Activated CD8-positive, alpha-beta memory T cell treated with anti-CD3 and anti-CD28 coated beads, Interleukin-2, amount 50 U/mL, for 1 hour (primary cell): ENCODE data around the gene SINHCAF.

Source experiments
- DNase-seq: peaks from one replicate; pipeline ENCODE4 v3.0.0-alpha.2; 2020; ENCODE audit errors: extremely low read depth

SINHCAF gene

GRCh38 chr12:31331242-31331641 is 5.3 kb upstream of the SINHCAF start:
- no peak for DNase-seq

GRCh38 chr12:31326736-31327659 is 1.0 kb upstream of the SINHCAF start:
- no peak for DNase-seq

GRCh38 chr12:31325524-31325875 is 450 bp downstream of the SINHCAF start:
- no peak for DNase-seq

GRCh38 chr12:31324845-31325523 is 966 bp downstream of the SINHCAF start:
- no peak for DNase-seq

- peak; percentile 31 for DNase-seq
These were observed 1.7 kb downstream of the SINHCAF start for GRCh38 chr12:31324116-31324844.

- no peak for DNase-seq
These were observed 2.4 kb downstream of the SINHCAF start for GRCh38 chr12:31323391-31324115.

GRCh38 chr12:31322801-31323207 is 3.1 kb downstream of the SINHCAF start:
- DNase-seq, result no peak

GRCh38 chr12:31321897-31322228 is 4.1 kb downstream of the SINHCAF start:
- no peak for DNase-seq

GRCh38 chr12:31321186-31321896 is 4.6 kb downstream of the SINHCAF start:
- DNase-seq, result no peak

- DNase-seq, result no peak
These were observed 7.2 kb downstream of the SINHCAF start for GRCh38 chr12:31318657-31319269.

- DNase-seq, result no peak
These were observed 8.2 kb downstream of the SINHCAF start for GRCh38 chr12:31317471-31318395.

- no peak for DNase-seq
These were observed 9.1 kb downstream of the SINHCAF start for GRCh38 chr12:31316891-31317290.

- DNase-seq, result no peak
These were observed 10.0 kb downstream of the SINHCAF start for GRCh38 chr12:31315784-31316465.

- no peak for DNase-seq
These were observed 10.8 kb downstream of the SINHCAF start for GRCh38 chr12:31315044-31315715.

GRCh38 chr12:31312431-31312830 is 13.5 kb downstream of the SINHCAF start:
- no peak for DNase-seq

- no peak for DNase-seq
These were observed 14.2 kb downstream of the SINHCAF start for GRCh38 chr12:31311634-31312258.

- DNase-seq, result no peak
These were observed 15.5 kb downstream of the SINHCAF start for GRCh38 chr12:31310488-31310887.

GRCh38 chr12:31309279-31309678 is 16.7 kb downstream of the SINHCAF start:
- no peak for DNase-seq
